Germinal center (tissue), 1 donor: ENCODE data around the gene RFX8.
"Not testable (repeated sequence)": the region's sequence is repeated elsewhere in the genome, so short reads cannot be mapped to it uniquely, and the experiment has no call there.

Source experiments
- DNase-seq: peaks from one replicate; pipeline ENCODE4 v3.0.0; 2012; ENCODE audit warnings: mixed read lengths, low spot score

Gene RFX8

GRCh38 chr2:101440127-101440738, 34.7 kb downstream of the RFX8 start:
- no peak for DNase-seq

DNA sequence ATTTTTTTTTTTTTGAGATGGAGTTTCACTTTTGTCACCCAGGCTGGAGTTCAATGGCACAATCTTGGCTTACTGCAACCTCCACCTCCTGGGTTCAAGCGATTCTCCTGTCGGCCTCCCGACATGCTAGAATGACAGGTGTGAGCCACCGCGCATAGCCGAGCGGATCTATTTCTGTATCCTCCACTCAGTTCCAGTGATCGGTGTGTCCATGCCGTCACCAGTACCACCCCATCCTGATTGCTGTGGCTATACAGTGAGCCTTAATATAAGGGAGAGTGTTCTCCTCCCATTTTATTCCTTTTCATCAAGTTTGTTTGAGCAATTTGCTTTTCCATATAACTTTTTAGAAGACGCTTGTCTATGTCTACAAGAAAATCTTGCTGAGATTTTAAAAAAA, 35.2 kb downstream of the RFX8 start:
- DNase-seq, result no peak

GRCh38 chr2:101438555-101438954, 36.4 kb downstream of the RFX8 start:
- DNase-seq, result not testable (repeated sequence)

DNA sequence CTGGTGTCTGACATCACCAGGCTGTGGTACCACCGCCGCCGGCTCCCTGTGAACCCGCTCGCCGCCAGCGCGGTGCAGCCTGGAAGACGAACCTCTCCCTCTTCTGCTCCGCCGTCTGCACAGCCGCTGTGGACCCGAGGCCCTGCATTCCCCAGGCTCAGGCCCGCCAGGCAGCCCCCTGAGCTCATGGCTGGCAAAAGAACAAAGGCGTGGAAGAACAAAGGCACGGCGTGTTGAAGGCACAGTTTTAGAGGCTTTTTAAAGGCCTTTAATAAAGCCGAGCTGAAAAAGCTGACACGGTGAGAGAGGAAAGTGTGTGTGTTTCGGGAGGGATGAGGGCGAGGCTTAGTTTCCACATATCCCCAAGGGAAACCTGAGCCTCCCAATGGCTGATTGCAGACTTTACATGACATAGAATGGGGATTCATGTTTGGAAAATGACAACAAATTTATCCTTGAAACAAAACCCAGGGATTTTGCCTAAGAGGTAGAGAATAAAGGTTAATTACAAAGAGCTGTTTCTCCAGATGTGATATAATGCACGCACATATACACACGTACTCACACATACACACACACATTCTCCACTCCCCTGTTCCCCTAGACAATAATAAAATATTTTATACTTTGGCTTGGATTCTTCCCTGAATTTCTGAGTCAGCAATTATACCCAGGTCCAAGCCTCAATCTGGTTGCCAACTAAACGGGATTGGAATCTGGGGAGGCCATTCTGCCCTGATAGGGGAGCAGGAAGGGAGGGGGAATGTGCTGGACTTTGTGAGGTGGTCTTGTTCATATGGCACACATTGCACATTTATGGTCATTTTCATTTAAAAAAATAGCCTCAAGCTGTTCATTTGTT, 39.7 kb downstream of the RFX8 start:
- no peak for DNase-seq

- no peak for DNase-seq
Measured at GRCh38 chr2:101433465-101433864, 41.4 kb downstream of the RFX8 start.

DNA sequence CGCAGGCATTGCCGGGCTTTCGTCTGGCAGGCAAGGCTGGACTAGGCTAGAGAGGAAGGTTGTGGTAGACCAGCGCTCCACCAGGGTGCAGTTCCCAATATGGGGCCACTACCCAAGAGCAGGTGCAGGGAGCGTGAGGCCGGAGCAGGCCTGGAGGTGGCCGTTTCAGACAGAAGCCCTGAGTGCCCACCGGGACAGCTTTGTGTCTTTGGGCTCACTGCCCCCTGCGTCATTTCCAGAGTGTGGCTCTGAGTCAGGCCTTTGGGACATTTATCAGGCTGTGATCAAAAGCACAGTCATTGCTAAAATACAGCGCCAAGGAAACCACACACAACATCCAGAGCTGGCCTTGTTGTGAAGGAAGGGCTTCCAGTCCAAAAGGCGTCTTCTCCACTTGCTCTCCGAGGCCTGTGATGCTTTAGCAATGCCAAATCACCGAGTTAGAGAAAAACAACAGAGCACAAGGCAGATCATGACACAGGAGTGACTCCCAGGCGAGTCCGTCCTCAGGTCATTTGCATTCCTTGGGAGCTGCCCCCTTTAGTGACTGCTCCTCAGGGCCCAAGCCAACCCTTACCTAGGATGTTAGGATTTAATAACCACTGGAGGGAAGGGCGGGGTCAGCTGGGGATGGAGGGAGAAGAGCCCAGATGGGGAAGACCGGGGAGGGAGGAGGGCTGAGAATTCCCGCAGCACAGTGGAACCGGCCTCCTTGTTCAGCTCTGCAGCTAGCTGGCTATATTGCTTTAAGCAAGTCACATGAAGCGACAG, 42.3 kb downstream of the RFX8 start:
- DNase-seq, result no peak

GRCh38 chr2:101431486-101431885, 43.4 kb downstream of the RFX8 start:
- DNase-seq, result no peak

- no peak for DNase-seq
Measured at GRCh38 chr2:101430156-101430555, 44.8 kb downstream of the RFX8 start.

GRCh38 chr2:101429453-101429852, 45.5 kb downstream of the RFX8 start:
- no peak for DNase-seq

- DNase-seq, result no peak
Measured at GRCh38 chr2:101428422-101429176, 46.3 kb downstream of the RFX8 start.

GRCh38 chr2:101427743-101428142, 47.2 kb downstream of the RFX8 start:
- no peak for DNase-seq

DNA sequence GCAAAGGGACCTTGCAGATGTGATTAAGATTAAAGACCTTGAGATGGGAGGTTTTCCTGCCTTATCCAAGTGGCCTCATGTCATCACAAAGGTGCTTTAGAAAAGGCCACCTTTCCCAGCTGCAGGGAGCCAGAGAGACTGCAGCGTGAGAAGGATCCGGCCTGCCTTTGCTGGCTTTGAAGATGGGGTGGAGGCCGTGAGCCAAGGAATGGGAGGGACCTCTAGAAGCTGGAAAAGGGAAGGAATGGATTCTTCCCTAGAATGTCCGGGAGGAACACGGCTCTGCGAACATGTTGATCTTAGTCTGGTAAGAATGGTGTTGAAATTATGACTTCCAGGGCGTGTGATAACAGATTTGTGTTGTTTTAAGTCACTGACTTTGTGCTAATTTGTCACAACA, 47.7 kb downstream of the RFX8 start:
- DNase-seq, result no peak

DNA sequence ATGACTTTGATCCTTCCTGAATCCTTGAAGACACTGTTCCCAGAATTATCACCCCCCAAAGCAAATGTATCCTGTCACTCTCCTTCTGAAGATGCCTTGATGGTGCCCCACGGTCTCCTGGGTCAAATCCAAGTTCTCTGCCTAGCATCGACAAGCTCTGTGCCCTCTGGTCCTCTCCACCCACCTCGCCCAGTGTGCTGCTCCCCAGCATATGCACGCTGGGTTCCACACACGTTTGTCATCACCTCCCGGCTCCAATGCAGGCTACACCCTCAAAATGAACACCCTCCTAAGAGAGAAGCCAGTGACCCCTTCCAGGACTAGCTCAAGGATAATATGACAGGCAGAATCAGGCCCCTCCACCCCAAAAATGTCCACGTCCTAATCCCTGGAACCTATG, 48.1 kb downstream of the RFX8 start:
- no peak for DNase-seq

GRCh38 chr2:101420623-101421022, 54.3 kb downstream of the RFX8 start:
- no peak for DNase-seq

DNA sequence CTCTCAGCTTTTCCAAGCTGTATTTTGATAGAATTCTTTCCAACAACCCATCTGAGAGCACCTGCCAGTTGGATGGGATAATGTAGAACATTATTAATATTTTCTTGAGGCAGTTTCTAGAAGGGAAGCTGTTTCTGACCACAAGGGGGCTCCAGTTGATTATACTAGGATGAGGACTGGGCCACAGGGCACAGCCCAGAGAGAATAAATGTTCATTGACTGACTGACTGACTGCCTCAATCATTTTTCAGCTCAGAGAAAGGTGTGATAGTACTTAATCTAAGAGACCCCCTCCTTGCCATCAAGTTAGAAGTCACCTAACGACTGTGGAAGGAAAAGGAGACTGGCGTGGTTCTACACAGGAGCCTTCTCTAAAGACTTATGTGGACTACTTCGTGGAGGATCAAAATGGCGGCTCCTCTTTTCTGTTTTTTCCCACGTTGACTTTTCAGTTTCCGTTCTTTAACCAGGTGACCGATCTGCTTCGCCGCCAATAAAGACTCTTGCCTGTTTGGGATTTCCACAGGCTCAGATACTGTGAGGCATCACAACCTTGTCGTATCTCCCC, 55.7 kb downstream of the RFX8 start:
- peak; percentile 62 for DNase-seq

GRCh38 chr2:101418460-101419095, 56.3 kb downstream of the RFX8 start:
- no peak for DNase-seq

DNA sequence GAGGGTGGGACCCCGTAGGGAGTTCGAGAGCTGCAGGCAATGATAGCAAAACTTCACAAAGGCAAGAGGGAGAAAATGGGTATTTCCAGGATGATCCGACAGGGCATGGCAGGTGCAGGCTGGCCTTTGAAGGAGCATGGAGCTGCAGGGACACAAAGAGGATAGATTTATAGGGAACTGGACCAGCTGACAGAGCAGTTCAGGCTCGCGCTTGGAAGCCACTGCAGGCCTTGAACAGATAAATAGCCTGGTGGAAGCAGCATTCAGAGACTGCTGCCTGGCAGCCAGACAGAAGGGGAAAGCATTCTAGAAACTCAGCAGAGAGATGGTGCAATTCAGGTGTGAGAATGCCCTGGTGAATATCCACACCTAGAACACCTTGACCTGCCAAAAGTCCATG, 58.3 kb downstream of the RFX8 start:
- no peak for DNase-seq

GRCh38 chr2:101415884-101416283, 59.0 kb downstream of the RFX8 start:
- DNase-seq, result no peak

- DNase-seq, result no peak
Measured at GRCh38 chr2:101415220-101415619, 59.7 kb downstream of the RFX8 start.

GRCh38 chr2:101412092-101412694, 62.7 kb downstream of the RFX8 start:
- DNase-seq, result no peak

- DNase-seq, result no peak
Measured at GRCh38 chr2:101410746-101411145, 64.2 kb downstream of the RFX8 start.
